Left kidney (tissue), 2 donors: ENCODE measurements around the gene MST1R. TPM values are rescaled to one million over a fixed set of nuclear protein-coding genes. Genes with fewer than 3 reads are reported as not detected.
"Not testable (repeated sequence)": the region's sequence is repeated elsewhere in the genome, so short reads cannot be mapped to it uniquely, and the experiment has no call there.

Experiments
- DNase-seq: peaks from one replicate; pipeline ENCODE4 v3.0.0-alpha.2; 2013
- polyA plus RNA-seq: library from polyadenylated mRNA; unstranded; fragments of 120-200 nt; gene quantifications from one replicate; pipeline ENCODE4 v1.2.1, GENCODE V29; 2013; ENCODE audit not compliant: insufficient read length

MST1R gene
- polyA plus RNA-seq, 1 donor: 2.8 TPM

DNA sequence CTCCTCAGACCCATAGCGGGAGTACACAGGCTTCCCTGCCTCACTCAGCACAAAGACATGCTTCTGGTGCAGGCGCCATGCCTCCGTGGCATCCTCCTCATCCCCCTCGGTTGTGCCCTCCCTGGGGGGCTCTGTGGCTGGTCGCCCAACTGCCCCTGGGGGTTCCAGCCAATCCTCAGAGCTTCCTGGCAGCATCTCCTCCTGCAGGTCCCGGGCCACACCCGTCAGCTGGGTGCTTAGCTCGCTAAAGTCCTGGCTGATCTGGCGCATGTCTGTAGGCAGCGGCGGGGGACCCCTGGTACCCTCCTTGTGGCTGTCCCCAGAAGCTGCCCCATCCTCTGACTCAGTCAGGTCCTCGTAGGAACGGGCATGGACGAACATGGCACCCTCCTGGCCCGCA lies 7.9 kb upstream of the MST1R start:
- no peak for DNase-seq

GRCh38 chr3:49911124-49911420 lies 7.4 kb upstream of the MST1R start:
- DNase-seq: no peak

DNA sequence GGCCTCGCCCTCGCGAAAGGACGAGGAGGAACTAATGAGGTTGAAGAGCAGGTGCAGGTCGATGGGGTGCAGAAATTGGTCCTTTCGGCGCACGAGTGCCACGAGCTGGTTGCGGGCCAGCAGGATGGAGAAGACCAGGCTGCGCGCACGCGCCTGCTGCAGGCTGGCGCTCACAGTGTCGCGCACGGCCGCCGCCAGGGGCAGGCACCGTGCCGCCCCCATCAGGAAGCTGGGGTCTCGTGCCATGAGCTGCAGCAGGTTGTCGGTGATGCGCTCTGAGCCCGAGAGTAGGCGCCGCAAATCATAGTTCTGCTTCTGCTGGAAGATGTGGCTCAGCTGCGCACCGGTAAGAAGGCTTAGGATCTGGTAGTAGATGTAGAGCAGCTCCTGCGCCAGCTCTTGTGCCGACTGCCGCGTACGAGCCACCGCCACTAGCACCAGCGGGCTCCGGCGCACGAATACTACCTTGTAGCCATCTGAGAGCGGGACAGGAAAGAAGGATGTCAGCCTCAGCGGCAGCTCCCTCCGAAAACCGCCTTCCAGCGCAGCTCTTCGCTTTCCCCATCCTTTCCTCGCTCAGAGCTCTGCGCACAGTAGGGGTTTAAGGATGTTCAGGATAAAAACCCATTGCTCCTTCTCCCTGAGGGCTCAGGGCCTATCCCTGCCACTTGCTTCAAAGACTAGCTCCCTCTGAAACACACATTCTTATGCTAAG lies 6.9 kb upstream of the MST1R start:
- no peak for DNase-seq

DNA sequence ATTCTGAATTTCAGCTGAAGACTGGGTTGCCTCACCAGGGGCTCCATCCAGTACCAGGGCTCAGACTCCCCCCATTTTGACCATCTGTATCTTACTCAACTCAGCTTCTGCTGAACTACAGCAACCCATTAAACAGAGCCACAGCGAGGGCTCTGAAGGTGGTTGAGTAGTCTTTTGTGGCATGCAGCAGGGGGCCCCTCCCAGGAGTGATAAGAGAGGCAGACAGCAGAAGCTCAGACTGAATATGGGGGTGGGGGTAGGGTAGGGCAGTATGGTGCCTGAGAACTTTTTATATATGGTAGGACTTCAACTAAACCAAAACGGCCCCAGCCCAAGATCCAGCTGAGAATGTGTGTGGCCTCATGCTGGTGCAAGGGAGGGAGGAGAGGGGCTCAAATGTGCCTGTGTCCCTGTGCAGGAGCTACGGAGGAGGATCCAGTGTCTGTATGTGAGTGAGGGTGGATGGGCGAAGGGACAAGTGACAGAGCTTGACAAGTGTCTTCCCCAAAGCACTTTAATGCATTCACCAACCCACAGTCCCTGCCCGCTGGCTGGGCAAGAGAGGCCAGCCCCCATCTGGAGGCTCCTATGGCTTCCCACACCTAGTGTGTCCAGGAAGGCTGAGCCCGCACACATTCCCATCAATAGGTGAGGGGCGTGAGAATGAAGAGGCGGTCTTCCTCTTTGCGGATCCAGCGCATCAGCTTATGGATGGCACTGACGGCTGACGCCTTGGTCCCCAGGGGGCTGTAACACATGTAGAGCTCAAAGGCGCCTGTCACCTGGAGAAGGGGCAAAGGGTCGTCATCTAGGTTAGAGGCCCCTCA lies 4.9 kb upstream of the MST1R start:
- DNase-seq: no peak

- DNase-seq: no peak
These were observed 2.5 kb upstream of the MST1R start for GRCh38 chr3:49906073-49906743.

GRCh38 chr3:49904448-49904847 lies 775 bp upstream of the MST1R start:
- DNase-seq: not testable (repeated sequence)

DNA sequence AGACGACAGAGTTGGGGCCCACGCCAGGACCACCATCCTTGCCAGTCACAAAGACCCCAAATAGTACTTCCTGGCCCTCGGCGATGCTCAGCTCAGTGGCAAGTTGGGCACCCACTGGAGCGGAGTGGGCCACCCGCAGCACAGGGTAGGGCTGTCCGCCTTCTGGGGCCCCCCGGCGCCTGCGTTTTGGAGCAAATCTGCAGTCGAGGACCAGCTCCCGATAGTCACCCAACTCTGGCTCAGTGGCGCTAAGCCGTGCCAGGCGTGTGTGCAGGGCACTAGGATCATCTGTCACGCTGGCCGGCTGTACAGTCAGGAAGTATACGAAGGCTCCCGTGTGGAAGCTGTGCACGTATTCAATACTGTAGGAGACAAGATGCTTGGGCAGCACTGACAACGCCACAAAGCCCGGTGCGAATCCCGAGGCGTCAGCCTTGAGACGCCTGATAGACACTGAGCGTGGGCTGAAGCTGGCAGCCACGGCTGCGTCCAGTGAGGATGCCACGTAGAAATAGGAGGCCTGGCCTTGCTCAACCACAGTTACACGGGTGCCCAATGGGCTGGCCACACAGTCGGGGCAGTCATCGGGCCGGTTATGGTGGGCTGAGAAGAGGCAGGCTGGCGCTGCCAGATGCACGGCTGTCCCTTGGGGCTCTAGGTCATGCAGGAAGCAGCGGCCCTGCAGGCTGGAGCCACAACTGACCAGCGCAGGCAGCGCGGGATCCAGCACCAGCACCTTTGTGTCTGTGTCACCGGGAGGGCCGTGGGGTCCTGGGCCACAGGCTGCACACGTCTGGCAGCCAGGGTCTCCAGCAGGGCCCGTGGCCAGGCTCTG lies 945 bp downstream of the MST1R start:
- DNase-seq: no peak

- DNase-seq: no peak
These were observed 2.0 kb downstream of the MST1R start for GRCh38 chr3:49901366-49902339.

GRCh38 chr3:49900491-49901153 lies 3.1 kb downstream of the MST1R start:
- no peak for DNase-seq

DNA sequence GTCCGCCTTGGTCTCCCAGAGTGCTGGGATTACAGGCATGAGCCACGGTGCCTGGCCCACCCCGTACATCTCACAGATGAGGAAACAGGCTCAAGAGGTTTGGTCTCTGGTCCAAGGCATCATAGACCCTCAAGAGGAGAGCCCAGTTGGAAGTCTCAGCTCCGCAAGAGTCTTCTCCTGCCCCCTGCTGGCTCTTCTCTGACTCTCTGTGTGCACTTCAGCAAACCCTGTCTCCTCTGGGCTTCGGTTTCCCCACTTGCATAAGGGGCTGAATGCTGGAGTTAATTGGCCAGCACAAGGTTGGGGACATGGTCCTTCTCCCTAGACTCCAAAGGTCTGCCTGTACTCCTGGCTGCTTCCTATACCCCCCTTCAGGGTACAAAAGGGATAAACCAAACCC lies 3.9 kb downstream of the MST1R start:
- DNase-seq: no peak

GRCh38 chr3:49898991-49899390 lies 4.7 kb downstream of the MST1R start:
- DNase-seq: no peak

DNA sequence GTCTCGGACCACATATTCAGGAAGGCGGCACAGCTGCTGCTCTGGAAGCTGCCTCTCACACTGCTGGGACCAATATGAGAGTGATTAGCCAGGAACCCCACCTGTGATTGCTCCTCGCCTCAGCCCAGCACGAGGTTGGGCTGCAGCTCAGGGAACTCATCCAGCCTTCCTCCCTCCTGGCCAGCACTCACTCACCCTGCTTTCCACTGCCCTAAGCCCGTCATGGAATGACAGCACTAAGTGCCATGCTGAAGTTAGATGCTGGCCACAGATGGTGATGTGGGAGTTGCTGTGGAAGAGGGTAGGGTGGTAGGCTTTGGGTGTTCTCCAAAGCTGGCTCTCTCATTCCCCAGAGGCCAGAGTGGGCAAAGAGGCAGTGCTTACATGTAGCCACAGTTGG lies 7.3 kb downstream of the MST1R start:
- no peak for DNase-seq

DNA sequence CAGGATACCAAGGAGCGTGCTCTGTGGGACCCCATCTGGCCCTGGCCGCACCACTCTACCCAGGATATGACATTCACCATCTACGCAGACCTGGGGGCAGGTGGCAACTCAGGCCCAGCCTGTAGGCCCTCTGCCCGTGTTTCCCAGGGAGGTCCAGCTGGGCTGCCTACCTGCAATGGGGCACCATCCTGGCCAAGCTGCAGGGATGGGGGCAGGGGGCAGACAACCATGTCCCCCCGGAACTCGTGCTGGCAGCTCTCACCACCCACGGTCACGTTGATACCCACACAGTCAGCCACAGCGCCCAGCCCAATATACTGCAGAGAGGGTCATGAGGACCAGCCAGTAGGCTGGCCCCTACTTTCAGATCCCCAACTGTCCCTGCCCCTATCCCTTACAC lies 7.9 kb downstream of the MST1R start:
- no peak for DNase-seq

GRCh38 chr3:49889296-49889695 lies 14.4 kb downstream of the MST1R start:
- no peak for DNase-seq

DNA sequence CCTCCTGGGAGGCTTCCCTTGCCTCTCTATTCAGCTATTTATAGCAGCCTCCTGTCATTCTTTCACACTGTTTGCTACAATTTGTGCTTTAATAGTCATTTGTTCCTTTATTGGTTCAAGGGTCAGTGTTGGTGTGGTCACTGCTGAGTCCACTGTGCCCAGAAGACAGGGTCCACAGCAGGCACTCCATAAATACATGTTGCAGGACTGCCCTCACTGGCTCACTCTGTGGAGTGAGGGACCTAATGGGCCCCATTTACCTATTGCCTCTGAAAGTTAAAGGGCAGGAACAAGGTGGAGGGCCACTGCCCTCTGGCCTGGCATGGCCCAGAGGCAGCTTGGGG lies 16.8 kb downstream of the MST1R start:
- no peak for DNase-seq

- no peak for DNase-seq
These were observed 19.7 kb downstream of the MST1R start for GRCh38 chr3:49883998-49884397.

GRCh38 chr3:49882166-49882565 lies 21.5 kb downstream of the MST1R start:
- no peak for DNase-seq

- DNase-seq: no peak
These were observed 22.9 kb downstream of the MST1R start for GRCh38 chr3:49880581-49881315.

DNA sequence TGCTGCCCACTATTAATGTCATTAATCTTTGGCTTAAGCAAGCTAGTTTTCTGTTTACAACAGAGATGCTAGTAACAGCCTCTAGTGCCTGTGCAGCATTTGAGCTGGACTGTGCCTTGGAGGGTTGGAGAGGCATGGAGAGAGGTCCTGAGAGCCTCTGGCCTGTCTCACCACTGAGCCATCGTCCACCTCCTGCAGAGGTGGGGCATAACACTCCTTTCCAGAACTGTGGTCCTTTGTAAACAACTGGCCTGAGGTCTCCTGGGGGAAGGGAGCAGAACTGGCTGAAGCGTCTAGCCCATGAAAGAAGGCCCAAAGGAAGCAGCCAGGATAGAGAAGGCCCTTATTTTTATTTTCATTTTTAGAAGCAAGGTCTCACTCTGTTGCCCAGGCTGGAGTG lies 24.0 kb downstream of the MST1R start:
- no peak for DNase-seq

DNA sequence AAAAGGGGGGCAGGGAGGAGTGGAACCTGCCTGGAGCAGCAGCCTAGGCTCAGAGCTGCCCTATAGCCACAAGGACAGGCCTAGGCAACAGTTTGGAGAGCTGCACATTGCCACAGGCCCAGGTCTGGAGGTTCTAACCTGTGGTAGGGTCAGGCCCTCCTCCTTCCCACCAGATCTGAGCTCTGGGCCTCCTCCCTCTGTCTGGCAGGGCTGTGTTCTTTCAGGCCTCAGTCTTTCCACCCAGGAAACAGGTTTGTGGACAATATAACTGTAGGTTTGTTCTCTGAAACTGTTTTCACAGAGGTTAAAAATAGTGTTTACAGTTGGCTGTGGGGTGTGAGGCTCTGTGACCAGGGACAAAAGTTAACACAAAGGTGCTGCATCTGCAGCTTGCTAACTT lies 25.0 kb downstream of the MST1R start:
- DNase-seq: no peak
